Aorta (tissue), 5 donors: ENCODE measurements around the gene AGBL3. TPM values are rescaled to one million over a fixed set of nuclear protein-coding genes. Genes with fewer than 3 reads are reported as not detected.

ENCODE experiments used
- ATAC-seq: fragments of 200-7000 bp; cut with Tn5 transposase; one replicate; pipeline ENCODE4 v1.9.1; 2022; ENCODE audit warnings: moderate library complexity; ENCODE audit not compliant: low FRiP score
- DNase-seq, 2 donors: peaks; one replicate each; pipeline ENCODE4 v3.0.0-alpha.2; 2020
- H3K27ac ChIP-seq, 2 donors: one replicate each; pipeline ENCODE4 v1.5.1; 2013; ENCODE audit warnings: low read length in 2 of 2, mild to moderate bottlenecking in 2 of 2, moderate library complexity in 2 of 2, control low read depth in 1 of 2, inconsistent platforms in 1 of 2, low read depth in 1 of 2
- H3K27me3 ChIP-seq, 2 donors: one replicate each; pipeline ENCODE4 v1.6.1; 2013; ENCODE audit warnings: control low read depth in 1 of 2, low read length in 1 of 2, mild to moderate bottlenecking in 1 of 2, moderate library complexity in 1 of 2; ENCODE audit not compliant: insufficient read depth in 2 of 2, control insufficient read depth in 1 of 2
- H3K36me3 ChIP-seq, 2 donors: one replicate each; pipeline ENCODE4 v1.6.1; 2013; ENCODE audit warnings: control low read depth in 1 of 2, low read length in 1 of 2, mild to moderate bottlenecking in 1 of 2; ENCODE audit not compliant: insufficient read depth in 2 of 2, control insufficient read depth in 1 of 2
- H3K4me1 ChIP-seq, 2 donors: one replicate each; pipeline ENCODE4 v1.6.1; 2013; ENCODE audit warnings: low read length in 2 of 2, control low read depth in 1 of 2, mild to moderate bottlenecking in 1 of 2, moderate library complexity in 1 of 2; ENCODE audit not compliant: insufficient read depth in 2 of 2, control insufficient read depth in 1 of 2
- H3K4me3 ChIP-seq, 2 donors: one replicate each; pipeline ENCODE4 v1.5.1; 2013; ENCODE audit warnings: low read length in 2 of 2, control low read depth in 1 of 2, mild to moderate bottlenecking in 1 of 2
- H3K9me3 ChIP-seq: one replicate; pipeline ENCODE4 v1.6.1; 2013; ENCODE audit warnings: mild to moderate bottlenecking, low read length; ENCODE audit not compliant: control insufficient read depth
- WGBS, 2 donors: extraction: QIAGEN DNeasy Blood & Tissue Kit; methylation state at CpG; one replicate each; pipeline ENCODE4 v1.1.7; 2013; 5-methylcytosine and 5-hydroxymethylcytosine counted together
- intact Hi-C, 2 donors: fragments of 100-400 bp; cut with DNase I; formaldehyde crosslinking; loops; one replicate each; pipeline versions ENCODE4 v1.14.2 to v1.15.0; 2022
- polyA plus RNA-seq, 2 donors: library from polyadenylated mRNA; stranded (reverse); fragments of 200-250 nt; gene quantifications; one replicate each; pipeline ENCODE4 v1.2.3, GENCODE V29; 2013
- total RNA-seq, 2 donors: library from RNA; stranded (reverse); fragmentation: NEBNext Ultra II Directional; extraction: Animal tissue kit (Norgen Biotek cat#: 25700); gene quantifications; one replicate each; pipeline ENCODE4 v1.2.1, GENCODE V29; 2021
- donor health status: healthy with polysubstance abuse.
- donor health status: Bipolar disorder and iron deficiency.
- donor health status: DM: no; HTN: no; CAD: no.
- donor health status: DM: no; HTN: no; CAD: no.
- donor health status: DM: yes; HTN: yes; CAD: no.

Gene AGBL3
- total and polyA plus RNA-seq, 4 donors: 2.5 to 8.8 (median 3.1) TPM

DNA sequence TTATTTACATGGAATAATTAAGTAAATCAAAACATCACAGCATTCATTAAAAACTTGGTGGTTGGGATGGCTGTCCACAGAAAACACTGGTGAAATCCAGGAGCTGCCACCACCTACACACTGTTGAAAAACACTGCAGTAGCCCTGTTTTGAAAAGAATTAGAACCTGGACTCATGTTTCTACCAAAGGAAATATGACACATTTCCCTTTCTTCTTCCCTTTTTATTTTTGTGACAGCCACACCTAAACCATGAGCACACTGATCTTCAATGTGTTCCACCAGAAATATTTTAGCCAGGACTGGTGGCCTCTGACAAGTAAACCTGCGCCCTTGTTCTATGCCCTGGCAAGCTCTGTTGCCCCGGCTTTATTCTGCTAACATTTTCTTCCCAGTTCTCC lies 164.8 kb downstream of the AGBL3 start:
- no peak for ATAC-seq
- intact Hi-C loops: no loop called here
- no peaks in the 10 kb centered on the region for H3K4me1 ChIP-seq
- no peaks in the 10 kb centered on the region for H3K36me3 ChIP-seq
- H3K4me3 ChIP-seq: no peak overlapping the region
- H3K9me3 ChIP-seq: peaks cover 2% of the 10 kb centered on the region
- WGBS, 2 donors: 90 to 95% methylated on average over 2 of the region's 2 CpGs
- H3K27me3 ChIP-seq: no peaks in the 10 kb centered on the region
- no peak for DNase-seq
- no peak overlapping the region for H3K27ac ChIP-seq

DNA sequence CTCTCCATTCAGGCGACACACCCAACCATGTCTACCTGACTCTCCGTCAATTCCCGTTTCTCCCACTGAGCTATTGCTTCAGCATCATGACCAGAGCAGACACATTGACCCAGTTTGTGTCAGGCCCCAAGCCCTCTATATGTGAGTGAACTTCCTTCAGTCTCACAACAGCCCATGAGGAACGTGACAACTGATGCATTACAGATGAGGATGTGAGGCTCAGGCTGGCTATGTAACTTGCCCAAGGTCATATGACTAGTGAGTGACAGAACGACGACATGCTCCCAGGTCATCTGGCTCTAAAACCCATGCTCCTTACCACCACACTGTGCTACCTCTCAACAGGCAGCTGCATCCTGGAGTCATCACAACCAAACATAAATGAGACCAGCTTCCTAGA lies 165.2 kb downstream of the AGBL3 start:
- 79 to 83% methylated on average over 6 of the region's 6 CpGs for WGBS, 2 donors
- Histone ChIP-seq H3K27ac (no peak overlapping the region), H3K36me3 (no peaks in the 10 kb centered on the region), H3K4me1 (no peaks in the 10 kb centered on the region), H3K27me3 (no peaks in the 10 kb centered on the region), H3K9me3 (peaks cover 2% of the 10 kb centered on the region), H3K4me3 (no peak overlapping the region)
- intact Hi-C loops: no loop called here
- peak in 1 of 2 donors; percentile 58 for DNase-seq
- ATAC-seq: no peak

DNA sequence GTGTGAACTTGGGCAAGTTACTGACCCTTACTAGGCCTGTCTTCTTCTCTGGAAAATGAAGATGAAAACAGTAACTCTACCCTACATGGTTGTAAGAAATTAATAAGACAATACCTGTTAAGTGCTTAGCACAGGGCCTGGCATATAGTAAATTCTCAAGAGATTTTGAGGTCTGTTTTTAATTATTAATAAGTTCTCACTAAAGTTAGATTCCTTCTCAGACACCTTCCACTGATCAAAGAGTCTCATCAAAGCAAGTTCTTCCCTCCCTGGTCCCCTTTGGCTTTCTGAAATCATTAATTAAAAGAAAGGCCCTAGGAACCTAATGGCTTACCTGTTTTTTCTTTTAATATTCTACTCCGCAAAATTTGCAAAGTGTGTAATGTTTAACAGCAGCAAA lies 166.1 kb downstream of the AGBL3 start:
- intact Hi-C loops: no loop called here

DNA sequence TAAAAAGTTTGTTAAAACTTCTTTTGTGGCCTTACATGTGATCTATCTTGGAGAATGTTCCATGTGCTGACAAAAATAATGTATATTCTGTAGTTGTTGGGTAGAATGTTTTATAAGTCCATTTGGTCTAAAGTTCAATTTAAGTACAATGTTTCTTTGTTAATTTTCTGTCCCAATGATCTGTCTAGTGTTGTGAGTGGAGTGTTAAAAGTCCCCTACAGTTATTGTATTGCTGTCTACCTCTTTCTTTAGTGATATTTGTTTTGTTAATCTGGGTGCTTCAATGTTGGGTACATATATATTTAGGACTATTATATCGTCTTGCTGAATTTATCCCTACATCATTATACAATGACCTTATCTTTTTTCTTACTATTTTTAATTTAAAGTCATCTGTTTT lies 168.4 kb downstream of the AGBL3 start:
- ATAC-seq: no peak
- H3K4me1 ChIP-seq: peaks cover 0 to 4% of the 10 kb centered on the region in 2 donors
- H3K27me3 ChIP-seq: no peaks in the 10 kb centered on the region
- intact Hi-C loops: no loop called here
- 68 to 88% methylated on average over 1 of the region's 1 CpG for WGBS, 2 donors
- peaks cover 2% of the 10 kb centered on the region for H3K9me3 ChIP-seq
- no peak for DNase-seq
- H3K27ac ChIP-seq: no peak overlapping the region
- no peaks in the 10 kb centered on the region for H3K36me3 ChIP-seq
- no peak overlapping the region for H3K4me3 ChIP-seq

More for the DNA sequence above, 166.1 kb downstream of the AGBL3 start:
- Histone ChIP-seq H3K9me3 (peaks cover 2% of the 10 kb centered on the region), H3K4me1 (no peaks in the 10 kb centered on the region), H3K27me3 (no peaks in the 10 kb centered on the region), H3K4me3 (no peak overlapping the region), H3K27ac (no peak overlapping the region), H3K36me3 (no peaks in the 10 kb centered on the region)
- WGBS, 2 donors: 55 to 100% methylated on average over 1 of the region's 1 CpG
- ATAC-seq: no peak
- DNase-seq: no peak

DNA sequence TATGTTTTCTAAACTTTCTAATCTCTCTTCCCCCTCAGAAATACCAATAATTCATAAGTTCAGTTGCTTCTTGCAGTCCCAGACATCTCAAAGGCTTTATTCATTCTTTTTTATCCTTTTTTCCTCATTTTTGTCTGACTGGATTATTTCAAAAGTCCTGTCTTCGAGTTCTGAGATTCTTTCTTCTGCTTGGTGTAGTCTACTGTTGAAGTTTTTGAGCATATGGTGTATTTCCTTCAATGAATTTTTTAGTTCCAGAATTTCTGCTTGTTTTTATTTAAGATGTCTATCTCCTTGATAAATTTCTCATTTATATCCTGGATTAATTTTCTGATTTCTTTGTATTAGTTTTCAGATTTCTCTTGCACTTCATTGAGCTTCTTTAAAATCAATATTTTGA lies 170.0 kb downstream of the AGBL3 start:
- peaks cover 2% of the 10 kb centered on the region for H3K9me3 ChIP-seq
- H3K4me3 ChIP-seq: no peak overlapping the region
- intact Hi-C loops: no loop called here
- H3K27me3 ChIP-seq: no peaks in the 10 kb centered on the region
- 89 to 100% methylated on average over 1 of the region's 1 CpG for WGBS, 2 donors
- DNase-seq (no peak), ATAC-seq (no peak)
- no peak overlapping the region for H3K27ac ChIP-seq
- peaks cover 0 to 9% of the 10 kb centered on the region in 2 donors for H3K4me1 ChIP-seq
- H3K36me3 ChIP-seq: no peaks in the 10 kb centered on the region

DNA sequence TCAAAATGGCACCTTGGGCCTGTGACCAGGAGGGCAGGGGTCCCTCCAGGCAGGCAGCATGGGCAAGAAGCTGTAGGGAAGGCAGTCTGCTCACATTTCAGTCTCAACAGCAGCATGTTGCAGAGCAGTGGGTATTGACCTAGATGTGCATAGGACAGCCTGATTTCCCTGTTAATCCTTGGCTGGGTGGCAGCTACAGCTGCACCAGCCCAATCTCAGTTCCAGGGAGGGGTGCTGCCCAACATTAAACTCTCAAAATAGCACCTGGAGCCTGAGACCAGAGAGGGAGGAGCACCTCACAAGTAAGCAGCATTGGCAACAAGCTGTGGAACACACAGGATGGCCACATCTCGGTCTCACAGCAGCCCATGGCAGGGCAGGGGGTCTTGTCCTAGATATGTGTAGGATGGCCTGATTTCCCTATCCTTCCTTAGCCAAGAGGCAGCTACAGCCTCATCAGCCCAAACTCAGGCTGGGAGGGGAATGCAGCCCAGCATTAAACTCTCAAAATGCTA lies 171.9 kb downstream of the AGBL3 start:
- H3K36me3 ChIP-seq: no peaks in the 10 kb centered on the region
- no peak for DNase-seq
- H3K27me3 ChIP-seq: no peaks in the 10 kb centered on the region
- 94 to 98% methylated on average over 1 of the region's 1 CpG for WGBS, 2 donors
- H3K27ac ChIP-seq: no peak overlapping the region
- ATAC-seq: no peak
- peaks cover 0 to 9% of the 10 kb centered on the region in 2 donors for H3K4me1 ChIP-seq
- no peak overlapping the region for H3K4me3 ChIP-seq
- H3K9me3 ChIP-seq: peaks cover 2% of the 10 kb centered on the region
- intact Hi-C loops: no loop called here

DNA sequence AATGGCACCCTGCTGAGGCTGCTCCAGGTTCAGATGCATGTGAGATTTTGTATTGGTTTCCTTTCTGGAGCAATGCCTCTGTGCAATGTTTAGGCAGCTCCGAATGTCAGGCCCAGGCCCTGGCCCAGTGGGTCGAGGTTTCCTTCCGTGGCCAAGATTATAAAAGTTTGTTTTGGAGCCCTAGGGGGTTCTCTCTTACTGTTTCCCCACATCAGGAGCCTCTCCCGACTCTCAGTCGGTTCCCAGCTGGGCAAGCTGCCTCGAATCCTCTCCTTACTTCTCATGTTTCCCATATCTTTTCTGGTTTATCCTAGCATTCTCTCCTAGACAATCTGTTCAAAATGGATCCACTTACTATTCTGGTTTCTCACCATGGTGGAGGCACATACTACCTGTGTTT lies 172.6 kb downstream of the AGBL3 start:
- DNase-seq (no peak), ATAC-seq (no peak)
- 24 to 29% methylated on average over 6 of the region's 6 CpGs for WGBS, 2 donors
- H3K36me3 ChIP-seq: no peaks in the 10 kb centered on the region
- H3K9me3 ChIP-seq: peaks cover 2% of the 10 kb centered on the region
- intact Hi-C loops: no loop called here
- peak overlapping the region in 1 of 2 donors; percentile 53 for H3K27ac ChIP-seq
- peaks cover 0 to 9% of the 10 kb centered on the region in 2 donors for H3K4me1 ChIP-seq
- H3K27me3 ChIP-seq: no peaks in the 10 kb centered on the region
- no peak overlapping the region for H3K4me3 ChIP-seq

DNA sequence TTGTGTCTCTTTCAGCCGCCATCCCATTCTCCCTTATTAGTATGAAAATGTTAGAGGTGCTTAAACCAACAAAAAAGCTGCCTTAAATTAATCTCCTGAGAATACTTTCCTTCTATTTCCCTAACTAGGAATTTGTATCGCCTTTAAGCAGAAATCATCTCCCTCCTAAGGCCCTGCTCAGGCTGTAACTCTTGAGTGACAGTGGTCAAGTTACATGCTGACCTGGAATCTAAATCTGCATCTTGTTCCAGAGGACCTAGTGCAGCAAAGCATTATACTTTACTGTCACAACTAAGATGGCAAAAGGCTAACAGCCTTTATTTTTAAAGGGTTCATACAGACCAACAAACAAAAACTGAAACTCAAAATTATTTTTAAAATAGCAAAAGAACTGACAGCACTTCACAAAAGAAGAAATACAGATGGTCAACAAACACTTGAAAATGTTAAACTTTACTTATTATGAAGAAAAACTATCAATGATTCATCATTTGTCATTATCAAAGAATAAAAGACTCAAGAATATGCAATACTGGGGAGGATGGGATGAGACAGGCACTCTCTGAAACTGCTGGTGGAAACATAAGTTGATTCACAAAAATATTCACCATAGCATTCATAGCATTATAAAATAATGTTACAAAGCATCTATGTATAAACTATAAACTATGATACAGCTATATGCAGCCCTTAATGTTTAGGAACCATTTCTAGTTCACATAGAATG lies 173.2 kb downstream of the AGBL3 start:
- ATAC-seq (no peak), DNase-seq (no peak)
- H3K4me3 ChIP-seq: no peak overlapping the region
- H3K9me3 ChIP-seq: peaks cover 2% of the 10 kb centered on the region
- H3K27ac ChIP-seq: no peak overlapping the region
- H3K36me3 ChIP-seq: no peaks in the 10 kb centered on the region
- H3K27me3 ChIP-seq: no peaks in the 10 kb centered on the region
- WGBS, 2 donors: 86 to 92% methylated on average over 2 of the region's 2 CpGs
- intact Hi-C loops: loop anchor here in 1 of 2 donors (10.0 kb wide), 1 partner anchor 375 kb away; no protein-coding TSS in a partner anchor
- H3K4me1 ChIP-seq: peaks cover 0 to 9% of the 10 kb centered on the region in 2 donors
